AG04450 (cell line): ENCODE measurements around the gene CACNB2. TPM values are rescaled to one million over a fixed set of nuclear protein-coding genes. Genes with fewer than 3 reads are reported as not detected.
A peak's percentile ranks its signal among the peaks of the same experiment; 100 is the strongest.

Experiments
- CTCF ChIA-PET: fragments of 300-600, 350-600 bp; formaldehyde crosslinking; extraction: SDS; loops from one replicate; lab custom pipeline; 2022; ENCODE audit warnings: antibody characterized with exemption, inconsistent platforms; lab: Charles Lee
- POLR2A ChIA-PET: fragments of 350-600 bp; formaldehyde crosslinking; extraction: SDS; loops from one replicate; lab custom pipeline; 2021; ENCODE audit warnings: antibody characterized with exemption, inconsistent platforms; lab: Yijun Ruan, JAX
- DNase-seq: peaks from one replicate; pipeline ENCODE4 v3.0.0-alpha.2; 2011; ENCODE audit warnings: low read depth, low spot score
- H3K27ac ChIP-seq: one replicate; pipeline ENCODE4 v1.5.1; 2012; ENCODE audit warnings: low read depth, low read length, control low read depth
- H3K27me3 ChIP-seq: one replicate; pipeline ENCODE4 v1.6.0; 2012; ENCODE audit warnings: low read length; ENCODE audit not compliant: control insufficient read depth, insufficient read depth
- H3K4me3 ChIP-seq: 2 replicates; pipeline ENCODE4 v1.5.1; 2011; ENCODE audit warnings: mild to moderate bottlenecking, low read depth, low read length, control low read depth
- H3K9me3 ChIP-seq: 2 replicates; pipeline ENCODE4 v1.5.1; 2012; ENCODE audit warnings: low read length; ENCODE audit not compliant: control insufficient read depth, insufficient read depth
- polyA plus RNA-seq: library from polyadenylated mRNA; depleted of rRNA; stranded (reverse); fragments of >200 nt; gene quantifications from 2 replicates; pipeline ENCODE4 v1.2.3, GENCODE V29; 2011
- TF ChIP-seq, protein P1 (sequence below): IDR thresholded peaks from 2 replicates; pipeline ENCODE4 v1.5.1; 2011; ENCODE audit warnings: low read depth, low read length, control low read depth, inconsistent platforms

The CACNB2 gene
- polyA plus RNA-seq, 1 experiment = 0.76 TPM

- POLR2A ChIA-PET = interaction anchor here (0.8 kb wide), 1 partner anchor 340 kb away, joined by 3 read pairs; no protein-coding TSS in a partner anchor
- peak overlapping the region; percentile 3 for H3K27ac ChIP-seq
These were observed 200.3 kb downstream of the CACNB2 start for GRCh38 chr10:18340496-18341051.

GRCh38 chr10:18341055-18341454 is 200.8 kb downstream of the CACNB2 start:
- ChIA-PET CTCF (interaction anchor here (0.5 to 1.1 kb wide), 3 partner anchors 14 to 76 kb away, joined by 3 read pairs; no protein-coding TSS in a partner anchor), POLR2A (interaction anchor here (0.8 kb wide), 1 partner anchor 339 kb away, joined by 3 read pairs; no protein-coding TSS in a partner anchor)
- no peaks in the 10 kb centered on the region for H3K9me3 ChIP-seq
- no peak overlapping the region for H3K27ac ChIP-seq
- DNase-seq = no peak
- peak overlapping the region; percentile 48 for H3K4me3 ChIP-seq
- no peaks in the 10 kb centered on the region for H3K27me3 ChIP-seq
- TF ChIP-seq, protein P1, sequence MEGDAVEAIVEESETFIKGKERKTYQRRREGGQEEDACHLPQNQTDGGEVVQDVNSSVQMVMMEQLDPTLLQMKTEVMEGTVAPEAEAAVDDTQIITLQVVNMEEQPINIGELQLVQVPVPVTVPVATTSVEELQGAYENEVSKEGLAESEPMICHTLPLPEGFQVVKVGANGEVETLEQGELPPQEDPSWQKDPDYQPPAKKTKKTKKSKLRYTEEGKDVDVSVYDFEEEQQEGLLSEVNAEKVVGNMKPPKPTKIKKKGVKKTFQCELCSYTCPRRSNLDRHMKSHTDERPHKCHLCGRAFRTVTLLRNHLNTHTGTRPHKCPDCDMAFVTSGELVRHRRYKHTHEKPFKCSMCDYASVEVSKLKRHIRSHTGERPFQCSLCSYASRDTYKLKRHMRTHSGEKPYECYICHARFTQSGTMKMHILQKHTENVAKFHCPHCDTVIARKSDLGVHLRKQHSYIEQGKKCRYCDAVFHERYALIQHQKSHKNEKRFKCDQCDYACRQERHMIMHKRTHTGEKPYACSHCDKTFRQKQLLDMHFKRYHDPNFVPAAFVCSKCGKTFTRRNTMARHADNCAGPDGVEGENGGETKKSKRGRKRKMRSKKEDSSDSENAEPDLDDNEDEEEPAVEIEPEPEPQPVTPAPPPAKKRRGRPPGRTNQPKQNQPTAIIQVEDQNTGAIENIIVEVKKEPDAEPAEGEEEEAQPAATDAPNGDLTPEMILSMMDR = no peak

More at GRCh38 chr10:18340496-18341051, 200.3 kb downstream of the CACNB2 start:
- Histone ChIP-seq H3K9me3 (no peaks in the 10 kb centered on the region), H3K27me3 (no peaks in the 10 kb centered on the region), H3K4me3 (peak overlapping the region; percentile 48)
- CTCF ChIA-PET = interaction anchor here (0.5 to 1.1 kb wide), 3 partner anchors 14 to 110 kb away, joined by 3 to 11 read pairs (median 3); no protein-coding TSS in a partner anchor
- TF ChIP-seq, protein P1 = no peak
- peak; percentile 23 for DNase-seq

DNA sequence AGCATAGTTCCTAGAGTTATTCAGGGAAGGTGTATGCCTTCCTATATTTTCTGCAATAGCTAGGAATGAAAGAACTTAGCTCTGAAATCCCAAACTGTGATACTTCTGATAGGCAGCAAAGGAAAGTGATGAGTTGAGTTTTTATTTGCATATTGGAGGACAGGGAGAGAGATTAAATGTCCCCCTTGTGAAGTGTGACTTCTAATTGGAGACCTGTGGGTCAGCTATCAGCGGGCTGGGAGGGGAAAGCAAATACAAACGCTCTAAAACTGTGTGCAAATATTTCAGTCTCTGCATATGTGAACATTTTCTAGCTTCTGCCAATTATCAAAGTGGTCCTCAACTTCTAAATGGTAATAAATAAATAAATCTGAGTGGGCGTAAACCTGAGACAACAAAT is 203.3 kb downstream of the CACNB2 start:
- Histone ChIP-seq H3K27ac (no peak overlapping the region), H3K4me3 (no peak overlapping the region), H3K9me3 (no peaks in the 10 kb centered on the region), H3K27me3 (no peaks in the 10 kb centered on the region)
- ChIA-PET POLR2A (no interaction called here), CTCF (no interaction called here)
- TF ChIP-seq, protein P1 = no peak
- DNase-seq = no peak

DNA sequence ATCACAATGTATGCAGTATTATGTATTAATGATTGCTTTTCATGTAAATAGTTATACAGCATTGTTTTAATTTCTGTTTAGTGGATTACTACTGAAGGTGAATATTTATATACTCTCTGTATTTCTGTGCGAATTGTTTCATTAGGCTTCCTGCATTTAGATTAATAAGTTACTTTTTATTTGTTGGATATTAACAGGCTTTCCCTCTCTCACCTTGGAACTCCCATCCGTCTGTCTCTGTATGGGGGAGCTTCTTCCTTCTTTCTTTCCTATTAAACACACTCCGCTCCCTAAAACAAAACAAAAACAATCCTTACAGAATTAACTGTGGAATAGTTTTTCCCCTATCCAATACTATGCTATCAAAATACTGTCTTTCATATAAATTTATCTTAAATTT is 205.1 kb downstream of the CACNB2 start:
- Histone ChIP-seq H3K9me3 (no peaks in the 10 kb centered on the region), H3K27me3 (no peaks in the 10 kb centered on the region), H3K4me3 (no peak overlapping the region), H3K27ac (no peak overlapping the region)
- CTCF ChIA-PET = no interaction called here
- POLR2A ChIA-PET = no interaction called here
- TF ChIP-seq, protein P1 = no peak
- DNase-seq = no peak

- ChIA-PET CTCF (interaction anchor here (1.1 kb wide), 1 partner anchor 13 kb away, joined by 4 read pairs; no protein-coding TSS in a partner anchor), POLR2A (no interaction called here)
- no peak for DNase-seq
- TF ChIP-seq, protein P1 = no peak
- Histone ChIP-seq H3K9me3 (no peaks in the 10 kb centered on the region), H3K4me3 (no peak overlapping the region), H3K27ac (no peak overlapping the region), H3K27me3 (no peaks in the 10 kb centered on the region)
These were observed 210.1 kb downstream of the CACNB2 start for GRCh38 chr10:18350340-18350739.
